ENCODE data around the gene ARSB. TPM values are rescaled to one million over a fixed set of nuclear protein-coding genes. Genes with fewer than 3 reads are reported as not detected.
"Not testable (repeated sequence)": the region's sequence is repeated elsewhere in the genome, so short reads cannot be mapped to it uniquely, and the experiment has no call there.

Gene ARSB
- total RNA-seq, 8 experiments from 2014 or later: 6.6 to 27.4 (median 9.2) TPM

DNA sequence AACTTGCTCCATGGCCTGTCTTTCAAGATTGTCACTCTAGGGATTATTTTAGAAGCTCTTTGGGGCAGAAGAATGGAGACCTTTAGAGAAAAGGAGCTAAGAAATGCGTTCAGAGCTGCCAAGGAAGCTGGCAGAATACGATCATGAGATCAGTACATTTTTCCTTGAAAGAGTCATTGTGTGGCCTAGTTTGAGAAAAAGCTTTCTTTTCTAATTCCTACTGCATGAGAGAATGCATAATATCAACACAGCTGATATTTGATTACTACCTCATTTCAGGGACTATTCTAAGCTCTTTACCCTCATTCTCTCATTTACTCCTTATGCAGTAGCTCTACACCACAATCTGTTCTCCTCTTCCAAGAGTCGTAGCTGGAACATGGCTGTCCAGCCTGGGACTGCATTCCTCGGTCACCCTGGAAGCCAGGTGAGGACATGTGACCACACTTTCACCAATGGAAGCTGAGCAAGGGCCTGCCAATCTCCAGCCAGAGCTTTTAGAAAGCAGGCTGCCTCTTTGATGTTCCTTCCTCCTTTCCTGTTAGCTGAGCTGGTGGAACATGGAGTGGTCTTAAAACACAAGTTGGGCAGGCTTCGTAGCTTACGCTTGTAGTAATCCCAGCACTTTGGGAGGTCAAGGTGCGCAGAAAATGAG, 237.3 kb downstream of the ARSB start:
- Histone ChIP-seq H3K27ac (no peak overlapping the region), H3K4me3 (no peak overlapping the region), H3K4me1 (replicated peaks in 1 of 2) (peaks cover 0 to 4% of the 10 kb centered on the region in 2 donors)
- in situ Hi-C loops (cut with MboI; ENCODE audit: low pct_unique_long_range_greater_than_20kb in 2 of 9, low sequenced_read_pairs in 9 of 9, unreplicated experiment in 9 of 9): no loop called here
- peak in 2 of 8 experiments; percentile 29 to 81 for ATAC-seq (replicated peaks in 6 of 8)
- WGBS, 10 experiments: 21 to 100% (median 89%) methylated on average over 3 to 7 of the region's 7 CpGs; no CpG with 5 or more reads in 3 of the 10 experiments

GRCh38 chr5:78747055-78747454, 238.1 kb downstream of the ARSB start:
- in situ Hi-C loops (cut with MboI; ENCODE audit: low pct_unique_long_range_greater_than_20kb in 2 of 9, low sequenced_read_pairs in 9 of 9, unreplicated experiment in 9 of 9): no loop called here
- H3K4me1 ChIP-seq (replicated peaks in 1 of 2): peaks cover 0 to 4% of the 10 kb centered on the region in 2 donors
- ATAC-seq (replicated peaks in 6 of 8): no peak
- no peak overlapping the region for H3K27ac ChIP-seq
- no peak overlapping the region for H3K4me3 ChIP-seq
- WGBS, 10 experiments: 17 to 83% (median 67%) methylated on average over 1 to 8 of the region's 10 CpGs; no CpG with 5 or more reads in 5 of the 10 experiments

- Histone ChIP-seq H3K4me1 (replicated peaks in 1 of 2) (peaks cover 0 to 4% of the 10 kb centered on the region in 2 donors), H3K27ac (no peak overlapping the region), H3K4me3 (no peak overlapping the region)
- 18 to 90% (median 67%) methylated on average over 1 to 6 of the region's 6 CpGs for WGBS, 10 experiments
- ATAC-seq (replicated peaks in 6 of 8): no peak
- in situ Hi-C loops (cut with MboI; ENCODE audit: low pct_unique_long_range_greater_than_20kb in 2 of 9, low sequenced_read_pairs in 9 of 9, unreplicated experiment in 9 of 9): no loop called here
Measured at GRCh38 chr5:78746021-78746770, 238.9 kb downstream of the ARSB start.

DNA sequence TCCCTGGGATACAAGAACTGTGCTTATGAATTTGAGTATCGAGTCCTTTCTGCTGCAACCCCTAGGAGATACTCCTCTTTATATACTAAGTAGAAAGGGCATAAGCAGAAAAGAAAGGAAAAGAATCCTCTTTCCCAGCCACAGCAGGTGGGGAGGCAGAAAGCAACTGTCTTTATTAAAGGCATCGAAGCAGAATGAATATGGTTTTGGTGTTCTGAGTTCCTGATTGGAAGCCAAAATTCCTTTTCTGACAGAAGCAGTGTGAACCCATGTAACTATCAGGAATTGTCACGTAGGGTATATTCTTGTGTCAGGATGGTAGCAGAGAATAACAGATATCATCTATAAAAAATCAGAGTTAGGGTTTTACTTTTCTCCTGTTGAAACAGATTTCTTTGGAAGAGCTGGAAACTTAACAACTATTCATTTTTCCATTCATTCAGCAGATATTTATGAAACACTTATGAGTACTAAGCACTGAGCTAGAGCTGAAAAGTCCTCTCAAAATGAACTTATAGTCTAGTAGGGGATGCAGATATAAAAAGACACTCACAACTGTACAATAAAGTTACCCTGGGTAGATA, 240.1 kb downstream of the ARSB start:
- ATAC-seq (replicated peaks in 6 of 8): peak in 1 of 8 experiments; percentile 39
- no peak overlapping the region for H3K4me3 ChIP-seq
- 6 to 100% (median 82%) methylated on average over 1 to 3 of the region's 3 CpGs; no CpG with 5 or more reads in 1 of the 10 experiments for WGBS, 10 experiments
- in situ Hi-C loops (cut with MboI; ENCODE audit: low pct_unique_long_range_greater_than_20kb in 2 of 9, low sequenced_read_pairs in 9 of 9, unreplicated experiment in 9 of 9): no loop called here
- H3K27ac ChIP-seq: no peak overlapping the region
- H3K4me1 ChIP-seq (replicated peaks in 1 of 2): peaks cover 0 to 4% of the 10 kb centered on the region in 2 donors

- ATAC-seq (replicated peaks in 6 of 8): no peak
- Histone ChIP-seq H3K4me3 (no peak overlapping the region), H3K27ac (no peak overlapping the region), H3K4me1 (replicated peaks in 1 of 2) (no peaks in the 10 kb centered on the region)
- 31 to 100% (median 92%) methylated on average over 1 of the region's 1 CpG; no CpG with 5 or more reads in 3 of the 10 experiments for WGBS, 10 experiments
- in situ Hi-C loops (cut with MboI; ENCODE audit: low pct_unique_long_range_greater_than_20kb in 2 of 9, low sequenced_read_pairs in 9 of 9, unreplicated experiment in 9 of 9): no loop called here
Measured at GRCh38 chr5:78741019-78741418, 244.1 kb downstream of the ARSB start.

GRCh38 chr5:78738693-78739300, 246.3 kb downstream of the ARSB start:
- 43 to 83% (median 73%) methylated on average over 1 to 2 of the region's 4 CpGs; no CpG with 5 or more reads in 2 of the 10 experiments for WGBS, 10 experiments
- ATAC-seq (replicated peaks in 6 of 8): no peak
- H3K27ac ChIP-seq: no peak overlapping the region
- in situ Hi-C loops (cut with MboI; ENCODE audit: low pct_unique_long_range_greater_than_20kb in 2 of 9, low sequenced_read_pairs in 9 of 9, unreplicated experiment in 9 of 9): no loop called here
- no peaks in the 10 kb centered on the region for H3K4me1 ChIP-seq (replicated peaks in 1 of 2)
- H3K4me3 ChIP-seq: no peak overlapping the region

- no peak overlapping the region for H3K4me3 ChIP-seq
- H3K4me1 ChIP-seq (replicated peaks in 1 of 2): no peaks in the 10 kb centered on the region
- in situ Hi-C loops (cut with MboI; ENCODE audit: low pct_unique_long_range_greater_than_20kb in 2 of 9, low sequenced_read_pairs in 9 of 9, unreplicated experiment in 9 of 9): no loop called here
- 83 to 100% (median 96%) methylated on average over 1 to 3 of the region's 3 CpGs; no CpG with 5 or more reads in 2 of the 10 experiments for WGBS, 10 experiments
- H3K27ac ChIP-seq: no peak overlapping the region
- ATAC-seq (replicated peaks in 6 of 8): no peak
Measured at GRCh38 chr5:78738104-78738503, 247.0 kb downstream of the ARSB start.

DNA sequence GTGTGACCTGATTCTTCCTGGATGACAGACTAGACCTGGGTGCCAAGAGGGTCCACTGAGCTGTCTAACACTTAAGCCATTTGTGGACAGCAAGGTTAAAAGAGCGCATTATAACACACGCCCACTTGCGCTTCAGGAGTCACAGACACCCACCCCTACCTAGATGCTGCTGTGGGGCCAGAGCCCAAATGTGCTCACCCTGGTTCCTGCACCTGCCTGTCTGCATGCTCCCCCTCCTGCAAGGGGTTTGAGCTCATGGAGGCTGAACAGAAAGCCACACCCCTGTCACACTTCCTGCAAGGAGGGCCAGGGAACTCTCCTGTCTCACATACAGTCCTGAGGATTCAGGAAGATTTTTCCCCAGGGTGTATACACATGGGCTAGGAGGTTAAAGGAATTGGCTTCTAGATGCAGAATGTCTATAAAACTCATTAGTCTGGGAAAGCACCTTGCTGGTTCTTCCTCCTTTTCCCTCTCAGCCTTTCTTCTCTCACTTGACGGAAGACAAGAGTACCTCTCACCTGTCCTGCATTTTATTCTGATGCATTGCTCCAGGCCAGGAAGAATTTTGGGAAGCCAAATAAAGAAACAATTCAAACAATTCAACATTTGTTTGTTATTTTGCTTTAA, 249.2 kb downstream of the ARSB start:
- in situ Hi-C loops (cut with MboI; ENCODE audit: low pct_unique_long_range_greater_than_20kb in 2 of 9, low sequenced_read_pairs in 9 of 9, unreplicated experiment in 9 of 9): no loop called here
- ATAC-seq (replicated peaks in 6 of 8): no peak
- WGBS, 10 experiments: 86 to 100% (median 100%) methylated on average over 1 to 3 of the region's 4 CpGs; no CpG with 5 or more reads in 2 of the 10 experiments
- H3K27ac ChIP-seq: no peak overlapping the region
- H3K4me3 ChIP-seq: no peak overlapping the region
- H3K4me1 ChIP-seq (replicated peaks in 1 of 2): no peaks in the 10 kb centered on the region

GRCh38 chr5:78734950-78735349, 250.2 kb downstream of the ARSB start:
- Histone ChIP-seq H3K27ac (no peak overlapping the region), H3K4me3 (no peak overlapping the region), H3K4me1 (replicated peaks in 1 of 2) (no peaks in the 10 kb centered on the region)
- peak in 3 of 8 experiments; percentile 34 to 69 (median 57) for ATAC-seq (replicated peaks in 6 of 8)
- in situ Hi-C loops (cut with MboI; ENCODE audit: low pct_unique_long_range_greater_than_20kb in 2 of 9, low sequenced_read_pairs in 9 of 9, unreplicated experiment in 9 of 9): no loop called here
- 62 to 100% (median 92%) methylated on average over 2 of the region's 2 CpGs; no CpG with 5 or more reads in 1 of the 10 experiments for WGBS, 10 experiments

DNA sequence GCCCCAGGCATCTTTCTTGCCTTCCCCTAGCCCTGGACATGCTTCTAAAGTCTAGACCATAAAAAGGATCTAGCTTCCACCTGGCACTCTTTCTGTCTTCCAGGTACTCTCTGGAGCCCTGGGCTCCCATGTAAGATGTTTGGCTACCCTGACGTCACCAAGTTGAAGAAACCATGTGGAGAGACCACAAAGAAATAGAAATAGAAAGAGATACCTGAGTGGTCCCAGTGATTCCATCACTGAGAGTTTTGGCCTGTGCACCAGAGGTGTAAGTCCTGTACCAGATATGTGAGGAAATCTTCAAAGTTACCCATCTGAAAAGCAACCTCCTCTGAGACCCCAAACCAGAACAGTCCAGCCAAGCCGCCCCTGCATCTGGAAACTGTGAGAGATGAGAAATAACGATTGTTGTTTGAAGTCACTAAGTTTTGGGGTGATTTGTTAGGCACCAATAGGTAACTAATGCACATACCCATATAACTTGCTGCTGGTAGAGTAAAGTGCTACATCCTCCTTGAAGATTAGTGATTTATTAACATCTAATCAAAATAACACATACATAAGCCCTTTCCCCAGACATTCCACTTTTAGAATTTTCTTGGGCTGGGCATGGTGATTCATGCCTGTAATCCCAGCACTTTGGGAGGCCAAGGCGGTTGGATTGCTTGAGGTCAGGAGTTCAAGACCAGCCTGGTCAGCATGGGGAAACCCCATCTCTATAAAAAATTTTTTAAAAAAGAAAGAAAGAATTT, 250.8 kb downstream of the ARSB start:
- ATAC-seq (replicated peaks in 6 of 8): peak in 3 of 8 experiments; percentile 33 to 73 (median 72)
- no peak overlapping the region for H3K27ac ChIP-seq
- H3K4me1 ChIP-seq (replicated peaks in 1 of 2): no peaks in the 10 kb centered on the region
- in situ Hi-C loops (cut with MboI; ENCODE audit: low pct_unique_long_range_greater_than_20kb in 2 of 9, low sequenced_read_pairs in 9 of 9, unreplicated experiment in 9 of 9): no loop called here
- H3K4me3 ChIP-seq: no peak overlapping the region
- WGBS, 10 experiments: 72 to 100% (median 92%) methylated on average over 1 to 2 of the region's 4 CpGs; no CpG with 5 or more reads in 5 of the 10 experiments

GRCh38 chr5:78732721-78733120, 252.4 kb downstream of the ARSB start:
- H3K4me1 ChIP-seq (replicated peaks in 1 of 2); H3K27ac ChIP-seq; in situ Hi-C loops (cut with MboI; ENCODE audit: low pct_unique_long_range_greater_than_20kb in 2 of 9, low sequenced_read_pairs in 9 of 9, unreplicated experiment in 9 of 9); H3K4me3 ChIP-seq; ATAC-seq (replicated peaks in 6 of 8): not testable (repeated sequence)
- 47 to 98% (median 88%) methylated on average over 2 to 6 of the region's 6 CpGs; no CpG with 5 or more reads in 3 of the 10 experiments for WGBS, 10 experiments

- Histone ChIP-seq H3K4me3 (no peak overlapping the region), H3K4me1 (replicated peaks in 1 of 2) (no peaks in the 10 kb centered on the region), H3K27ac (no peak overlapping the region)
- in situ Hi-C loops (cut with MboI; ENCODE audit: low pct_unique_long_range_greater_than_20kb in 2 of 9, low sequenced_read_pairs in 9 of 9, unreplicated experiment in 9 of 9): no loop called here
- ATAC-seq (replicated peaks in 6 of 8): peak in 1 of 8 experiments; percentile 39
- WGBS, 10 experiments: 0 to 40% (median 19%) methylated on average over 1 to 2 of the region's 2 CpGs; no CpG with 5 or more reads in 1 of the 10 experiments
Measured at GRCh38 chr5:78731884-78732283, 253.2 kb downstream of the ARSB start.

Data from motor neuron (in vitro differentiated cells).